Activated T-cell treated with anti-CD3 and anti-CD28 coated beads, Interleukin-2, amount 50 U/mL, for 4 hours (primary cell): Measurements from ENCODE around the gene HDDC3. TPM values are rescaled to one million over a fixed set of nuclear protein-coding genes. Genes with fewer than 3 reads are reported as not detected.
A peak's percentile ranks its signal among the peaks of the same experiment; 100 is the strongest.

ENCODE experiments used
- ATAC-seq, 2 donors: fragments of 200-7000 bp; cut with Tn5 transposase; one replicate each; pipeline ENCODE4 v1.10.0; 2021
- DNase-seq: peaks from one replicate; pipeline ENCODE4 v3.0.0-alpha.2; 2020
- H3K27me3 Mint-ChIP-seq: one replicate; pipeline ENCODE4 v1.8.0; 2021; ENCODE audit warnings: low read depth, mixed read lengths
- H3K36me3 Mint-ChIP-seq: one replicate; pipeline ENCODE4 v1.8.0; 2022; ENCODE audit warnings: mixed read lengths; ENCODE audit not compliant: insufficient read depth
- H3K4me1 Mint-ChIP-seq: one replicate; pipeline ENCODE4 v1.8.0; 2021; ENCODE audit warnings: low read depth, mixed read lengths
- H3K4me3 Mint-ChIP-seq: one replicate; pipeline ENCODE4 v1.8.0; 2021; ENCODE audit warnings: mild to moderate bottlenecking, moderate library complexity, mixed read lengths
- H3K9me3 Mint-ChIP-seq: one replicate; pipeline ENCODE4 v1.8.0; 2021; ENCODE audit warnings: mixed read lengths
- total RNA-seq, 3 donors: library from RNA; stranded (reverse); gene quantifications; one replicate each; pipeline ENCODE4 v1.2.1, GENCODE V29; 2021

Gene HDDC3
- total RNA-seq, 3 donors from 2014 or later: 39.9 to 43.6 (median 40.0) TPM

- Mint-ChIP-seq H3K36me3 (peaks cover 16% of the 10 kb centered on the region), H3K4me3 (no peak overlapping the region), H3K4me1 (no peaks in the 10 kb centered on the region), H3K27me3 (no peaks in the 10 kb centered on the region), H3K9me3 (no peaks in the 10 kb centered on the region)
- DNase-seq (no peak), ATAC-seq (no peak)
Observed at GRCh38 chr15:90946941-90947576, 14.7 kb upstream of the HDDC3 start.

GRCh38 chr15:90946538-90946937 lies 14.2 kb upstream of the HDDC3 start:
- ATAC-seq (no peak), DNase-seq (no peak)
- H3K4me3 Mint-ChIP-seq: no peak overlapping the region
- H3K9me3 Mint-ChIP-seq: no peaks in the 10 kb centered on the region
- no peaks in the 10 kb centered on the region for H3K4me1 Mint-ChIP-seq
- no peaks in the 10 kb centered on the region for H3K27me3 Mint-ChIP-seq
- H3K36me3 Mint-ChIP-seq: peaks cover 13% of the 10 kb centered on the region

GRCh38 chr15:90945091-90945490 lies 12.7 kb upstream of the HDDC3 start:
- H3K27me3 Mint-ChIP-seq: no peaks in the 10 kb centered on the region
- no peak overlapping the region for H3K4me3 Mint-ChIP-seq
- H3K9me3 Mint-ChIP-seq: no peaks in the 10 kb centered on the region
- H3K36me3 Mint-ChIP-seq: peaks cover 22% of the 10 kb centered on the region
- ATAC-seq (no peak), DNase-seq (no peak)
- no peaks in the 10 kb centered on the region for H3K4me1 Mint-ChIP-seq

GRCh38 chr15:90942354-90943120 lies 10.2 kb upstream of the HDDC3 start:
- Mint-ChIP-seq H3K4me1 (no peaks in the 10 kb centered on the region), H3K9me3 (no peaks in the 10 kb centered on the region), H3K4me3 (no peak overlapping the region), H3K36me3 (peaks cover 20% of the 10 kb centered on the region), H3K27me3 (no peaks in the 10 kb centered on the region)
- DNase-seq: no peak
- no peak for ATAC-seq

GRCh38 chr15:90941038-90941437 lies 8.7 kb upstream of the HDDC3 start:
- H3K4me1 Mint-ChIP-seq: peaks cover 9% of the 10 kb centered on the region
- no peak overlapping the region for H3K4me3 Mint-ChIP-seq
- H3K9me3 Mint-ChIP-seq: no peaks in the 10 kb centered on the region
- ATAC-seq (no peak), DNase-seq (no peak)
- H3K27me3 Mint-ChIP-seq: no peaks in the 10 kb centered on the region
- H3K36me3 Mint-ChIP-seq: peaks cover 16% of the 10 kb centered on the region

GRCh38 chr15:90939756-90940155 lies 7.4 kb upstream of the HDDC3 start:
- H3K36me3 Mint-ChIP-seq: peaks cover 15% of the 10 kb centered on the region

GRCh38 chr15:90938261-90938660 lies 5.9 kb upstream of the HDDC3 start:
- DNase-seq (no peak), ATAC-seq (no peak)
- H3K27me3 Mint-ChIP-seq: no peaks in the 10 kb centered on the region
- H3K4me1 Mint-ChIP-seq: peaks cover 18% of the 10 kb centered on the region
- H3K36me3 Mint-ChIP-seq: peaks cover 12% of the 10 kb centered on the region
- no peaks in the 10 kb centered on the region for H3K9me3 Mint-ChIP-seq
- H3K4me3 Mint-ChIP-seq: no peak overlapping the region

More at GRCh38 chr15:90939756-90940155, 7.4 kb upstream of the HDDC3 start:
- Mint-ChIP-seq H3K4me3 (no peak overlapping the region), H3K4me1 (peaks cover 11% of the 10 kb centered on the region), H3K27me3 (no peaks in the 10 kb centered on the region), H3K9me3 (no peaks in the 10 kb centered on the region)
- no peak for ATAC-seq
- no peak for DNase-seq

- ATAC-seq (no peak), DNase-seq (no peak)
- Mint-ChIP-seq H3K9me3 (no peaks in the 10 kb centered on the region), H3K4me3 (peak overlapping the region; percentile 82), H3K36me3 (peaks cover 12% of the 10 kb centered on the region), H3K27me3 (no peaks in the 10 kb centered on the region), H3K4me1 (peaks cover 22% of the 10 kb centered on the region)
Observed at GRCh38 chr15:90936823-90937222, 4.5 kb upstream of the HDDC3 start.

GRCh38 chr15:90934949-90935751 lies 2.8 kb upstream of the HDDC3 start, which contains the start of gene UNC45A:
Gene UNC45A, plus strand, starts transcription at chr15:90935285. Its CDS starts 40 bp downstream, at chr15:90935325.
- peak; percentile 78 to 79 for ATAC-seq
- H3K4me1 Mint-ChIP-seq: peaks cover 34% of the 10 kb centered on the region

GRCh38 chr15:90934256-90934948 lies 2.1 kb upstream of the HDDC3 start:
- ATAC-seq: peak; percentile 36 to 39
- no peaks in the 10 kb centered on the region for H3K27me3 Mint-ChIP-seq

More at GRCh38 chr15:90934949-90935751, 2.8 kb upstream of the HDDC3 start, which contains the start of gene UNC45A:
- H3K36me3 Mint-ChIP-seq: peaks cover 5% of the 10 kb centered on the region
- no peaks in the 10 kb centered on the region for H3K27me3 Mint-ChIP-seq
- H3K9me3 Mint-ChIP-seq: no peaks in the 10 kb centered on the region
- DNase-seq: peak; percentile 95
- H3K4me3 Mint-ChIP-seq: peak within 1 kb of the TSS; percentile 82

GRCh38 chr15:90933301-90933700 lies 952 bp upstream of the HDDC3 start:
- peaks cover 43% of the 10 kb centered on the region for H3K4me1 Mint-ChIP-seq
- no peak for ATAC-seq

More at GRCh38 chr15:90934256-90934948, 2.1 kb upstream of the HDDC3 start:
- peak; percentile 78 for DNase-seq
- H3K4me3 Mint-ChIP-seq: peak overlapping the region; percentile 82
- H3K9me3 Mint-ChIP-seq: no peaks in the 10 kb centered on the region
- no peaks in the 10 kb centered on the region for H3K36me3 Mint-ChIP-seq
- peaks cover 38% of the 10 kb centered on the region for H3K4me1 Mint-ChIP-seq

GRCh38 chr15:90932660-90932991 lies 277 bp upstream of the HDDC3 start:
- Mint-ChIP-seq H3K36me3 (no peaks in the 10 kb centered on the region), H3K4me3 (peak overlapping the region; percentile 98), H3K27me3 (no peaks in the 10 kb centered on the region), H3K9me3 (no peaks in the 10 kb centered on the region), H3K4me1 (peaks cover 43% of the 10 kb centered on the region)
- DNase-seq: no peak
- no peak for ATAC-seq

More at GRCh38 chr15:90933301-90933700, 952 bp upstream of the HDDC3 start:
- Mint-ChIP-seq H3K4me3 (no peak overlapping the region), H3K9me3 (no peaks in the 10 kb centered on the region), H3K27me3 (no peaks in the 10 kb centered on the region), H3K36me3 (no peaks in the 10 kb centered on the region)
- DNase-seq: no peak

GRCh38 chr15:90931575-90931827 lies 848 bp downstream of the HDDC3 start:
- Mint-ChIP-seq H3K4me1 (peaks cover 39% of the 10 kb centered on the region), H3K27me3 (no peaks in the 10 kb centered on the region), H3K4me3 (peak overlapping the region; percentile 98), H3K36me3 (no peaks in the 10 kb centered on the region), H3K9me3 (no peaks in the 10 kb centered on the region)
- DNase-seq (no peak), ATAC-seq (no peak)
